ENCODE results near the gene SYT2. TPM values are rescaled to one million over a fixed set of nuclear protein-coding genes. Genes with fewer than 3 reads are reported as not detected.

Gene SYT2
- total RNA-seq, 1 experiment from 2014 or later, result not detected

DNA sequence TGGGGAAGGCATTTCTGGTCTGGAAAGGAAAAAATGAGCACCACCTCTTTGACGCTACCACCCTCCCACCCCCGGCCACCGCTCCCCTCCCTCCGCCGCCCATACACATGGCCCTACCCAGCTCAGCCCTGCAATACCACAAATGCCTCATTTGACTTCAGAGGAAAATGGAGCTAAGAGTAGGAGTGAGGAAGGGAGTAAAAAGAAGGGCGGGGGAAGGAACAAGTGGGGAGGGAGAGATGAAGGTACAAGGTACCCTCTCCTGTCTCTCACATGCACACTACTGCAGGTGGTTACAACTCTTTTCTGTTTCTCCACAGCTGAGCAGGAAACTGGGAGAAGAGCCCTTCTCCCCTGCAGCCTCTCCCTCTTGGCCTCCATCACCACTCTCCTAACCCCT is 7.1 kb downstream of the SYT2 start:
- intact Hi-C loops (cut with micrococcal nuclease), result no loop called here
- ATAC-seq (no peak), DNase-seq (no peak)
- peaks cover 49% of the 10 kb centered on the region for H3K27me3 ChIP-seq (ENCODE audit: low read length)
- H2AFZ ChIP-seq (ENCODE audit: low read length), result no peak overlapping the region
- H3K9me2 ChIP-seq (replicated peaks; ENCODE audit: low read length), result no peaks in the 10 kb centered on the region
- ChIA-PET CTCF (no interaction called here), POLR2A (ENCODE audit: unreplicated experiment) (no interaction called here)
- no peaks in the 10 kb centered on the region for H4K20me1 ChIP-seq (ENCODE audit: low read length)
- H3K79me2 ChIP-seq (ENCODE audit: low read length), result no peaks in the 10 kb centered on the region
- H3K27ac ChIP-seq (ENCODE audit: low read length), result no peak overlapping the region
- no peaks in the 10 kb centered on the region for H3K4me1 ChIP-seq (ENCODE audit: insufficient read depth, low read length)
- H3F3A ChIP-seq (ENCODE audit: low read length, unreplicated experiment), result no peaks in the 10 kb centered on the region
- no peak overlapping the region for H3K4me3 ChIP-seq (ENCODE audit: low read length)
- H3K4me2 ChIP-seq (ENCODE audit: low read length), result no peak overlapping the region
- H3K9me3 ChIP-seq (ENCODE audit: low read length), result no peaks in the 10 kb centered on the region
- H3K9ac ChIP-seq (ENCODE audit: low read length), result no peak overlapping the region
- TF ChIP-seq, protein P1, sequence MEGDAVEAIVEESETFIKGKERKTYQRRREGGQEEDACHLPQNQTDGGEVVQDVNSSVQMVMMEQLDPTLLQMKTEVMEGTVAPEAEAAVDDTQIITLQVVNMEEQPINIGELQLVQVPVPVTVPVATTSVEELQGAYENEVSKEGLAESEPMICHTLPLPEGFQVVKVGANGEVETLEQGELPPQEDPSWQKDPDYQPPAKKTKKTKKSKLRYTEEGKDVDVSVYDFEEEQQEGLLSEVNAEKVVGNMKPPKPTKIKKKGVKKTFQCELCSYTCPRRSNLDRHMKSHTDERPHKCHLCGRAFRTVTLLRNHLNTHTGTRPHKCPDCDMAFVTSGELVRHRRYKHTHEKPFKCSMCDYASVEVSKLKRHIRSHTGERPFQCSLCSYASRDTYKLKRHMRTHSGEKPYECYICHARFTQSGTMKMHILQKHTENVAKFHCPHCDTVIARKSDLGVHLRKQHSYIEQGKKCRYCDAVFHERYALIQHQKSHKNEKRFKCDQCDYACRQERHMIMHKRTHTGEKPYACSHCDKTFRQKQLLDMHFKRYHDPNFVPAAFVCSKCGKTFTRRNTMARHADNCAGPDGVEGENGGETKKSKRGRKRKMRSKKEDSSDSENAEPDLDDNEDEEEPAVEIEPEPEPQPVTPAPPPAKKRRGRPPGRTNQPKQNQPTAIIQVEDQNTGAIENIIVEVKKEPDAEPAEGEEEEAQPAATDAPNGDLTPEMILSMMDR (conservative IDR thresholded peaks at IDR 0.05; ENCODE audit: low read depth, low read length), result no peak
- TF ChIP-seq EZH2phosphoT487 (IDR thresholded peaks at IDR 0.05; ENCODE audit: borderline replicate concordance, low read length), result no peak
- no peak for TF ChIP-seq EZH2 (IDR thresholded peaks at IDR 0.05; ENCODE audit: low read length, unreplicated experiment)
- BruUV-seq (replicated peaks), result no TSS peak
- H3K36me3 ChIP-seq (ENCODE audit: low read depth, low read length), result no peaks in the 10 kb centered on the region

DNA sequence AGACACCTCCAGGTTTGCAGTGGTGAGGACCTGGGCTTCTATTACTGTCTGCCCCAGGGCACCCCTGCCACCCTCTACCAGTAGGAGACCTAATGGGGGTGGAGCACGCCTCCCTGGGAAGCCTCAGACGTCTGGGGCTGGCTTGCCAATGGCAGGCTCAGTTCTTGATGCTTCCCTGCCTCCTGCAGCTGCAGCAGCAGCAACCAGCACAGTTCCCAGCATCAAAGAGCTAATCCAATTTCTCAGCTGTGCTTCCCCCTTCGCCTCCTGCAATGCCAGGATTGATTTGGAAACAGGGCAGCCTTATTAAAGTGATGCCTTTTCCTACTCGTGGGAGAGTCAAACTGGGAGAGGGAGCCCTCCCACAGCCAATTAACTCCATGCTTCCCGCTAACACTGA is 8.2 kb downstream of the SYT2 start:
- no peaks in the 10 kb centered on the region for H3K4me1 ChIP-seq (ENCODE audit: insufficient read depth, low read length)
- H3K4me3 ChIP-seq (ENCODE audit: low read length), result no peak overlapping the region
- no peak overlapping the region for H3K27ac ChIP-seq (ENCODE audit: low read length)
- H3K4me2 ChIP-seq (ENCODE audit: low read length), result no peak overlapping the region
- no peaks in the 10 kb centered on the region for H3K79me2 ChIP-seq (ENCODE audit: low read length)
- ChIA-PET CTCF (no interaction called here), POLR2A (ENCODE audit: unreplicated experiment) (no interaction called here)
- DNase-seq (no peak), ATAC-seq (no peak)
- H2AFZ ChIP-seq (ENCODE audit: low read length), result no peak overlapping the region
- no peaks in the 10 kb centered on the region for H3K36me3 ChIP-seq (ENCODE audit: low read depth, low read length)
- no peaks in the 10 kb centered on the region for H3F3A ChIP-seq (ENCODE audit: low read length, unreplicated experiment)
- no peaks in the 10 kb centered on the region for H3K9me2 ChIP-seq (replicated peaks; ENCODE audit: low read length)
- peaks cover 44% of the 10 kb centered on the region for H3K27me3 ChIP-seq (ENCODE audit: low read length)
- intact Hi-C loops (cut with micrococcal nuclease), result no loop called here
- no peaks in the 10 kb centered on the region for H3K9me3 ChIP-seq (ENCODE audit: low read length)
- no peaks in the 10 kb centered on the region for H4K20me1 ChIP-seq (ENCODE audit: low read length)
- TF ChIP-seq EZH2 (IDR thresholded peaks at IDR 0.05; ENCODE audit: low read length, unreplicated experiment), result no peak
- no peak for TF ChIP-seq EZH2phosphoT487 (IDR thresholded peaks at IDR 0.05; ENCODE audit: borderline replicate concordance, low read length)
- TF ChIP-seq, protein P1 (conservative IDR thresholded peaks at IDR 0.05; ENCODE audit: low read depth, low read length), result no peak
- no TSS peak for BruUV-seq (replicated peaks)
- H3K9ac ChIP-seq (ENCODE audit: low read length), result no peak overlapping the region

DNA sequence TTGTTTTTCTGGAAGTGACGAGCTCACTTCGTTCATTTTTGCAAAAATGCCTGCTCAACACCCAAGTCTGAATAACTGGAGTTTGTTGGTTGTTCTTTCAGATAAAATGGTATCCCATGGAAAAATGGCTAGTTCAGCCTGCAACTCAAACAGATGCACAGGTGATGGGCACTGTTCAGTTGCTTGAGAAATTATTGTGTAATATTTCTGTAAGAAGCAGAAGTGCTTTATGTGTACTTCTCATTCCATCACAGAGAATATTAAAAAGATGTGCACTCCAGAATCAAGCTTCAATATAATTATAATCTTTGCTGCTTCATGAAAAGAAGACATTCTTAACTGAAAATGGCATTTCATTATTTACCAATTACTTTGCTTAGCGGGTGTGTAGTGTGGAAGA is 9.1 kb downstream of the SYT2 start:
- intact Hi-C loops (cut with micrococcal nuclease), result no loop called here
- H3F3A ChIP-seq (ENCODE audit: low read length, unreplicated experiment), result no peaks in the 10 kb centered on the region

More for the DNA sequence above, 9.1 kb downstream of the SYT2 start:
- Histone ChIP-seq H4K20me1 (ENCODE audit: low read length) (no peaks in the 10 kb centered on the region), H3K27ac (ENCODE audit: low read length) (no peak overlapping the region), H3K9ac (ENCODE audit: low read length) (no peak overlapping the region), H3K4me1 (ENCODE audit: insufficient read depth, low read length) (no peaks in the 10 kb centered on the region), H3K27me3 (ENCODE audit: low read length) (peaks cover 44% of the 10 kb centered on the region), H3K9me3 (ENCODE audit: low read length) (no peaks in the 10 kb centered on the region), H3K4me3 (ENCODE audit: low read length) (no peak overlapping the region), H3K79me2 (ENCODE audit: low read length) (no peaks in the 10 kb centered on the region), H2AFZ (ENCODE audit: low read length) (no peak overlapping the region), H3K4me2 (ENCODE audit: low read length) (no peak overlapping the region), H3K36me3 (ENCODE audit: low read depth, low read length) (no peaks in the 10 kb centered on the region), H3K9me2 (replicated peaks; ENCODE audit: low read length) (no peaks in the 10 kb centered on the region)
- CTCF ChIA-PET, result no interaction called here
- TF ChIP-seq EZH2phosphoT487 (IDR thresholded peaks at IDR 0.05; ENCODE audit: borderline replicate concordance, low read length) (no peak), EZH2 (IDR thresholded peaks at IDR 0.05; ENCODE audit: low read length, unreplicated experiment) (no peak)
- TF ChIP-seq, protein P1 (conservative IDR thresholded peaks at IDR 0.05; ENCODE audit: low read depth, low read length), result no peak
- BruUV-seq (replicated peaks), result no TSS peak
- ATAC-seq (no peak), DNase-seq (no peak)
- POLR2A ChIA-PET (ENCODE audit: unreplicated experiment), result no interaction called here

Data from PC-3 (cell line).